ENCODE results near the gene TMOD2. TPM values are rescaled to one million over a fixed set of nuclear protein-coding genes. Genes with fewer than 3 reads are reported as not detected.

Gene TMOD2
- total and polyA plus RNA-seq, 2 donors from 2014 or later: 2.5 to 9.3 TPM

- Histone ChIP-seq H3K4me1 (ENCODE audit: control insufficient read depth in 2 of 3, insufficient read depth in 2 of 3, low read depth in 1 of 3, low read length in 3 of 3) (no peaks in the 10 kb centered on the region), H3K36me3 (ENCODE audit: control insufficient read depth in 2 of 3, insufficient read depth in 3 of 3, low read length in 3 of 3) (no peaks in the 10 kb centered on the region), H3K27ac (ENCODE audit: low read depth in 2 of 2, low read length in 2 of 2) (no peak overlapping the region), H3K4me3 (ENCODE audit: low read length in 3 of 3) (no peak overlapping the region), H3K27me3 (ENCODE audit: control insufficient read depth, insufficient read depth, low read length) (no peaks in the 10 kb centered on the region), H3K9me3 (ENCODE audit: control insufficient read depth in 2 of 3, insufficient read depth in 1 of 3, low read length in 3 of 3) (no peaks in the 10 kb centered on the region), H3K9ac (ENCODE audit: low read length in 3 of 3) (no peak overlapping the region)
- no peak for FAIRE-seq
- intact Hi-C loops (cut with DNase I): no loop called here
- TF ChIP-seq CTCF (IDR thresholded peaks at IDR 0.05; ENCODE audit: borderline replicate concordance, extremely low read depth, insufficient read depth): no peak
- DNase-seq: no peak
Observed at GRCh38 chr15:51766341-51766740, 14.9 kb downstream of the TMOD2 start.

GRCh38 chr15:51768018-51768417 lies 16.6 kb downstream of the TMOD2 start:
- H3K27me3 ChIP-seq (ENCODE audit: control insufficient read depth, insufficient read depth, low read length): no peaks in the 10 kb centered on the region
- intact Hi-C loops (cut with DNase I): no loop called here
- no peaks in the 10 kb centered on the region for H3K36me3 ChIP-seq (ENCODE audit: control insufficient read depth in 2 of 3, insufficient read depth in 3 of 3, low read length in 3 of 3)
- H3K27ac ChIP-seq (ENCODE audit: low read depth in 2 of 2, low read length in 2 of 2): peak overlapping the region in 1 of 2 donors; percentile 41
- no peaks in the 10 kb centered on the region for H3K9me3 ChIP-seq (ENCODE audit: control insufficient read depth in 2 of 3, insufficient read depth in 1 of 3, low read length in 3 of 3)
- no peak overlapping the region for H3K9ac ChIP-seq (ENCODE audit: low read length in 3 of 3)
- DNase-seq: no peak
- no peaks in the 10 kb centered on the region for H3K4me1 ChIP-seq (ENCODE audit: control insufficient read depth in 2 of 3, insufficient read depth in 2 of 3, low read depth in 1 of 3, low read length in 3 of 3)
- no peak for TF ChIP-seq CTCF (IDR thresholded peaks at IDR 0.05; ENCODE audit: borderline replicate concordance, extremely low read depth, insufficient read depth)
- no peak for FAIRE-seq
- no peak overlapping the region for H3K4me3 ChIP-seq (ENCODE audit: low read length in 3 of 3)

GRCh38 chr15:51770902-51771301 lies 19.5 kb downstream of the TMOD2 start:
- DNase-seq (no peak), FAIRE-seq (no peak)
- intact Hi-C loops (cut with DNase I): loop anchor here (5.0 kb wide), 1 partner anchor 119 kb away; no protein-coding TSS in a partner anchor
- no peaks in the 10 kb centered on the region for H3K27me3 ChIP-seq (ENCODE audit: control insufficient read depth, insufficient read depth, low read length)
- H3K27ac ChIP-seq (ENCODE audit: low read depth in 2 of 2, low read length in 2 of 2): no peak overlapping the region
- no peaks in the 10 kb centered on the region for H3K36me3 ChIP-seq (ENCODE audit: control insufficient read depth in 2 of 3, insufficient read depth in 3 of 3, low read length in 3 of 3)
- H3K4me1 ChIP-seq (ENCODE audit: control insufficient read depth in 2 of 3, insufficient read depth in 2 of 3, low read depth in 1 of 3, low read length in 3 of 3): no peaks in the 10 kb centered on the region
- TF ChIP-seq CTCF (IDR thresholded peaks at IDR 0.05; ENCODE audit: borderline replicate concordance, extremely low read depth, insufficient read depth): no peak
- H3K9me3 ChIP-seq (ENCODE audit: control insufficient read depth in 2 of 3, insufficient read depth in 1 of 3, low read length in 3 of 3): no peaks in the 10 kb centered on the region
- no peak overlapping the region for H3K4me3 ChIP-seq (ENCODE audit: low read length in 3 of 3)
- no peak overlapping the region for H3K9ac ChIP-seq (ENCODE audit: low read length in 3 of 3)

- H3K4me3 ChIP-seq (ENCODE audit: low read length in 3 of 3): no peak overlapping the region
- no peak overlapping the region for H3K9ac ChIP-seq (ENCODE audit: low read length in 3 of 3)
- H3K27me3 ChIP-seq (ENCODE audit: control insufficient read depth, insufficient read depth, low read length): no peaks in the 10 kb centered on the region
- H3K36me3 ChIP-seq (ENCODE audit: control insufficient read depth in 2 of 3, insufficient read depth in 3 of 3, low read length in 3 of 3): no peaks in the 10 kb centered on the region
- no peak overlapping the region for H3K27ac ChIP-seq (ENCODE audit: low read depth in 2 of 2, low read length in 2 of 2)
- no peaks in the 10 kb centered on the region for H3K9me3 ChIP-seq (ENCODE audit: control insufficient read depth in 2 of 3, insufficient read depth in 1 of 3, low read length in 3 of 3)
- no peak for TF ChIP-seq CTCF (IDR thresholded peaks at IDR 0.05; ENCODE audit: borderline replicate concordance, extremely low read depth, insufficient read depth)
- no peak for DNase-seq
- no peak for FAIRE-seq
- intact Hi-C loops (cut with DNase I): loop anchor here (5.0 kb wide), 1 partner anchor 119 kb away; no protein-coding TSS in a partner anchor
- no peaks in the 10 kb centered on the region for H3K4me1 ChIP-seq (ENCODE audit: control insufficient read depth in 2 of 3, insufficient read depth in 2 of 3, low read depth in 1 of 3, low read length in 3 of 3)
Observed at GRCh38 chr15:51771773-51772172, 20.4 kb downstream of the TMOD2 start.

Measured in kidney (tissue), 14 donors.